ENCODE results near the gene OTUD5.

Gene OTUD5

GRCh38 chrX:48966796-48967579 is 9.6 kb upstream of the OTUD5 start:
- POLR2A ChIA-PET: no interaction called here
- CTCF ChIA-PET: interaction anchor here (1.3 to 1.7 kb wide), 2 partner anchors 76 to 189 kb away, joined by 3 read pairs; no protein-coding TSS in a partner anchor
- no peak for DNase-seq (ENCODE audit: extremely low spot score)
- no peak for TF ChIP-seq CTCF (IDR thresholded peaks at IDR 0.05; ENCODE audit: control extremely low read depth, extremely low read depth, low read depth, missing control alignments)

DNA sequence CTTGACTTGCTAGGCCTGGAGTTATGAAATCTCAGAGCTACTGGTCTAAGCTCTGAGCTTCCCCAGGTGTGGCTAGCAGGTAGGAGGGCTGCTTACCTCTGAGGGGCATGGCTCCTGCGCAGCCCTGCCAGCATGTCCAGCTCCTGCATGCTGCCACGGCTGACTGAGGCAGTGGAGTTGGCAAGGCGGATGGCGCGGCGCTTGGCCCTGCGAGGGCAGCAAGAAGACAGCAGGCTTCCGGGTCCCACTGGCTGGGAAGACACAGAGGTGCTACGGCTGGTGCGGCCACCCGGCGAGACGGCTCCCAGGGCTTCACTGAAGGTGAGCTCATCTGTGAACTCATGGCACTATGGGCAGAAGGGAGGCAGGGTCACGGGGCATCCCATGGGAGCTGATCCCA is 8.6 kb upstream of the OTUD5 start:
- no peak for TF ChIP-seq CTCF (IDR thresholded peaks at IDR 0.05; ENCODE audit: control extremely low read depth, extremely low read depth, low read depth, missing control alignments)
- ChIA-PET POLR2A (no interaction called here), CTCF (interaction anchor here (1.3 kb wide), 1 partner anchor 190 kb away, joined by 3 read pairs; no protein-coding TSS in a partner anchor)
- no peak for DNase-seq (ENCODE audit: extremely low spot score)

DNA sequence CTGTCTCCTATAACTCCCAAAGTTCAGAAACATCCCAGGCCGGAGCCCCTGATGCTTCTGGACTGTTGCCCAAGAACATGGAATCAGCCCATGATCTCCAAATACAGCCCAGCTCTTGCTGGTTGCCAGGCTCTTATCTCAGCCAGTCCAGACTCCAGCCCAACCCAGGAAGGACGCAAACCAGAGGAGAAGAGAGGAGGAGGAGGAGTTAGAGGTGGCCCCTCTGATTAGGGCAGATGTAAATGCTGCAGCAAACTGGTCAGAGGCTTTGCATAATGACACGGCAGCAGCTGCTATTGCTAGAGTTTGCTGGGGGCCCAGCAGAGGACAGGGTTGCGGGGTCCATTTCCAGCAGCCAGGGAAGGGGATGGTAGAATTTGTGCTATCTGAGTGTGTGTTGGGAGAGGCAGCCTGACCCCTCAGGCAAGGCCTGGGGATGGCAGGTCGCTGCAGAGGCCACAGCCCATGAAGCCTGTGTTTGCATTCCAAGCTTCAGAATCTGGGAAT is 4.2 kb upstream of the OTUD5 start:
- no peak for DNase-seq (ENCODE audit: extremely low spot score)
- no peak for TF ChIP-seq CTCF (IDR thresholded peaks at IDR 0.05; ENCODE audit: control extremely low read depth, extremely low read depth, low read depth, missing control alignments)
- POLR2A ChIA-PET: no interaction called here
- CTCF ChIA-PET: interaction anchor here (4.1 kb wide), 1 partner anchor 11 kb away, joined by 18 read pairs; the partner anchor contains the start of gene KCND1

- ChIA-PET CTCF (interaction anchor here (4.1 kb wide), 1 partner anchor 12 kb away, joined by 18 read pairs; the partner anchor contains the start of gene KCND1), POLR2A (interaction anchor here (0.6 kb wide), 1 partner anchor 22 kb away, joined by 3 read pairs; no protein-coding TSS in a partner anchor)
- no peak for TF ChIP-seq CTCF (IDR thresholded peaks at IDR 0.05; ENCODE audit: control extremely low read depth, extremely low read depth, low read depth, missing control alignments)
- DNase-seq (ENCODE audit: extremely low spot score): no peak
Observed at GRCh38 chrX:48960291-48960690, 2.9 kb upstream of the OTUD5 start.

DNA sequence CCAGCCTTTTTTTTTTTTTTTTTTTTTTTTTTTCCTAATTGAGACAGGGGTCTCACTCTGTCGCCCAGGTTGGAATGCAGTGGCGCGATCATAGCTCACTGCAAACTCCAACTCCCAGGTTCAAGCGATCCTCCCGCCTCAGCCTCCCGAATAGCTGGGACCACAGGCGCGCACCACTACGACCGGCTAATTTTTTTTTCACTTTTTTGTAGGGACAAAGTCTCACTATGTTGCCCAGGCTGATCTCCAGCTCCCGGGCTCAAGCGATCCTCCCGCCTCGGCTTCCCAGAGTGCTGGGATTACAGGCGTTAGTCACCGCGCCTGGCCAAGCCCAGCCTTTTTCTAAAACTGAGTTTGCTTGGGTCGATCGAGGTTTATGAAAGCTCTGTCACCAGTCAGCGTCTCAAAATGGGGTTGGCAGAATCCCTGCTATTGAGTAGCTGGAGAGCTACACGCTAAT is 1.3 kb upstream of the OTUD5 start:
- DNase-seq (ENCODE audit: extremely low spot score): no peak
- ChIA-PET CTCF (interaction anchor here (1.1 to 4.1 kb wide), 4 partner anchors 10 to 85 kb away, joined by 3 to 18 read pairs (median 4); partner anchors contain the start of genes KCND1 and TFE3), POLR2A (interaction anchor here (0.9 to 1.0 kb wide), 2 partner anchors 11 to 19 kb away, joined by 5 to 9 read pairs; no protein-coding TSS in a partner anchor)
- TF ChIP-seq CTCF (IDR thresholded peaks at IDR 0.05; ENCODE audit: control extremely low read depth, extremely low read depth, low read depth, missing control alignments): no peak

GRCh38 chrX:48957827-48958634 is 624 bp upstream of the OTUD5 start:
- ChIA-PET POLR2A (interaction anchor here (0.9 to 1.4 kb wide), 3 partner anchors 11 to 44 kb away, joined by 3 to 9 read pairs (median 5); partner anchors contain the start of gene GRIPAP1), CTCF (interaction anchor here (0.7 to 4.1 kb wide), 4 partner anchors 9 to 85 kb away, joined by 3 to 18 read pairs (median 4); partner anchors contain the start of genes KCND1 and TFE3)
- no peak for TF ChIP-seq CTCF (IDR thresholded peaks at IDR 0.05; ENCODE audit: control extremely low read depth, extremely low read depth, low read depth, missing control alignments)
- DNase-seq (ENCODE audit: extremely low spot score): peak; percentile 90
